ENCODE data around the gene RBM25.
"Not testable (repeated sequence)": the region's sequence is repeated elsewhere in the genome, so short reads cannot be mapped to it uniquely, and the experiment has no call there.

The RBM25 gene

GRCh38 chr14:73058224-73058921 is at the start of gene RBM25:
Gene RBM25 (plus strand): TSS chr14:73058534. CDS start chr14:73071642, 13,108 bp downstream.
- DNase-seq: peak; percentile 95

GRCh38 chr14:73011189-73011588 is 47.1 kb upstream of the RBM25 start:
- DNase-seq: not testable (repeated sequence)

GRCh38 chr14:73014105-73014504 is 44.2 kb upstream of the RBM25 start:
- DNase-seq: no peak

GRCh38 chr14:73015552-73015951 is 42.8 kb upstream of the RBM25 start:
- DNase-seq: not testable (repeated sequence)

- not testable (repeated sequence) for DNase-seq
These were observed 42.3 kb upstream of the RBM25 start for GRCh38 chr14:73016011-73016410.

GRCh38 chr14:73022051-73022450 is 36.3 kb upstream of the RBM25 start:
- no peak for DNase-seq

GRCh38 chr14:73025544-73025943 is 32.8 kb upstream of the RBM25 start:
- DNase-seq: no peak

- DNase-seq: no peak
These were observed 32.0 kb upstream of the RBM25 start for GRCh38 chr14:73026243-73026844.

- peak; percentile 92 for DNase-seq
These were observed 31.3 kb upstream of the RBM25 start, which contains the start of gene ZFYVE1 for GRCh38 chr14:73026845-73027542. Gene ZFYVE1 (minus strand): TSS chr14:73027106. CDS start chr14:73024508, 2,598 bp downstream.

- no peak for DNase-seq
These were observed 30.8 kb upstream of the RBM25 start for GRCh38 chr14:73027546-73027945.

- no peak for DNase-seq
These were observed 30.4 kb upstream of the RBM25 start for GRCh38 chr14:73027984-73028383.

- DNase-seq: not testable (repeated sequence)
These were observed 21.5 kb upstream of the RBM25 start for GRCh38 chr14:73036706-73037450.

- no peak for DNase-seq
These were observed 10.5 kb upstream of the RBM25 start for GRCh38 chr14:73047808-73048207.

GRCh38 chr14:73049428-73049827 is 8.9 kb upstream of the RBM25 start:
- DNase-seq: no peak

- no peak for DNase-seq
These were observed 3.1 kb upstream of the RBM25 start for GRCh38 chr14:73055251-73055650.

GRCh38 chr14:73057944-73058223 is 450 bp upstream of the RBM25 start:
- DNase-seq: no peak

- DNase-seq: no peak
These were observed 764 bp downstream of the RBM25 start for GRCh38 chr14:73058922-73059673.

- DNase-seq: no peak
These were observed 11.3 kb downstream of the RBM25 start for GRCh38 chr14:73069585-73069984.

- DNase-seq: no peak
These were observed 32.7 kb downstream of the RBM25 start for GRCh38 chr14:73091044-73091443.

GRCh38 chr14:73097421-73097820 is 39.1 kb downstream of the RBM25 start:
- DNase-seq: no peak

GRCh38 chr14:73100334-73100733 is 42.0 kb downstream of the RBM25 start:
- no peak for DNase-seq

GRCh38 chr14:73102806-73103497 is 44.6 kb downstream of the RBM25 start:
- no peak for DNase-seq

Measured in stimulated activated CD8-positive, alpha-beta memory T cell treated with anti-CD3 and anti-CD28 coated beads, Interleukin-4, amount 100 ng/mL, for 48 hours (primary cell).